HPDE6-E6E7 (cell line): ENCODE measurements around the gene SSX5.
"Not testable (repeated sequence)": the region's sequence is repeated elsewhere in the genome, so short reads cannot be mapped to it uniquely, and the experiment has no call there.

Experiments
- DNase-seq: peaks from one replicate; pipeline ENCODE4 v3.0.0; 2011; ENCODE audit warnings: missing footprints; ENCODE audit errors: extremely low spot score

Gene SSX5, protein sequence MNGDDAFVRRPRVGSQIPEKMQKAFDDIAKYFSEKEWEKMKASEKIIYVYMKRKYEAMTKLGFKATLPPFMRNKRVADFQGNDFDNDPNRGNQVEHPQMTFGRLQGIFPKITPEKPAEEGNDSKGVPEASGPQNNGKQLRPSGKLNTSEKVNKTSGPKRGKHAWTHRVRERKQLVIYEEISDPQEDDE

DNA sequence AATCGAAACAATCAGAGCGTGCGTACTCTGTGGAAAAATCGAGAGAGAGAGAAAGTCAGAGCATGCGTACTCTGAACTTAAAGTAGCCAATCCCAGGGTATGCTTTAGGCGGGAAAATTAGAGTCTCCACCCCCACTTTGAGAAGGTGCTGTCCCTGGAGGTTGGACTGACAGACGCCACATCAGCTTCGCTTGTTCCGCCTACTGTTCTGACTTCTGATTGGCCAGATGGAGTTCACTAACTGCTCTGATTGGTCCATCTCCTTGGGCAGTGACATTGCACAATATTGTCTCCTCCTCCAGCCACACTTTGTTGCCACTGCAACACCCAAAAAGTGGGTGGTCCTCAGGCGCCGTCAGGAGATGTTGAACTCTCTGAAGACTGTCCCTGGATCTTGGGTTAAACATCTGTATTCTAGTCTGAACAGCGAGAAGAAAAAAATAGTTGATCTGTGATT lies at the start of gene SSX5:
TSS of gene SSX5 (minus strand) at position 51 of the 457 bp plus-strand sequence. CDS start 1,437 bp downstream, outside the sequence.
- DNase-seq, result no peak

DNA sequence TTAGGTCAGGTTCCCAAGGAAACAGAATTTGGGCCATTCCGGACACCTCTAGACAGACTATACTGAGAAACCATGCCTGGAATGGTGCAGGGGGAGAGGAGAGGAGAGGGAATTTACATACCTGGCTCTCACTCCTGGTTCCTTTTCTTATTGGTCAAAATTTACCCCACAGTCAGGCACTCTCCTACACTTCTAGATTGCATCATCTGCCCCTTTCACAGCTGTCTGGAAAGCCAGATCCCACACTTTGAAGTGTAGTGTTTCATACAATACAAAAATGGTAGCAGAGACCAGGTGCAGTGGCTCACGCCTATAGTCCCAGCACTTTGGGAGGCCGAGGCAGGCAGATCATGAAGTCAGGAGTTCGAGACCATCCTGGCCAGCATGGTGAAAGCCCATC lies 27.6 kb upstream of the SSX5 start:
- DNase-seq, result not testable (repeated sequence)

DNA sequence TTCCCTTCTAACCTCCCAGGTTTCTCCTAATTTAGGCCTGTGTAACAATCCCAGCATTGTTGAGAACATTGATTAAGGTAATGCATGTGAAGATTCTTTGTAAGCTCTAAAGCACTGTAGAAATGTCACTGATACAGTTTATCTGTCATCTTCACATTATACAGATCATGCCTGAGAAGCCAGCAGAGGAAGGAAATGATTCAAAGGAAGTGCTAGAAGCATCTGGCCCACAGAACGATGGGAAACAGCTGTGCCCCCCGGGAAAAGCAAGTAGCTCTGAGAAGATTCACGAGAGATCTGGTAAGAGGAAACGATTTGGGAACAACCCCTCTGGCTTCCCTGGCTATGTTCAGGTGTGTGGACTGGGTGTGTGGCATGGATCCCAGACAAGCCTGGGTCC lies 17.7 kb upstream of the SSX5 start:
- DNase-seq, result not testable (repeated sequence)

DNA sequence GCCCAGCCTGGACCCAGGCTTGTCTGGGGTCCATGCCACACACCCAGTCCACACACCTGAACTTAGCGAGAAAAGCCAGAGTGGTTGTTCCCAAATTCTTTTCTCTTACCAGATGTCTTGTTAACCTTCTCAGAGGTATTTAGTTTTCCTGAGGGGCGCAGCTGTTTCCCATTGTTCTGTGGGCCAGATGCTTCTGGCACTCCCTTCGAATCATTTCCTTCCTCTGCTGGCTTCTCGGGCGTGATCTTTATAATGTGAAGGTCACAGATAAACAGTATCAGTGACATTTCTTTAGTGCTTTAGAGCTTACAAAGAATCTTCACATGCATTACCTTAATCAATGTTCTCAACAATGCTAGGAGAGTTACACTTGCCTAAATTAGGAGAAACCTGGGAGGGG lies 6.6 kb downstream of the SSX5 start:
- DNase-seq, result not testable (repeated sequence)

DNA sequence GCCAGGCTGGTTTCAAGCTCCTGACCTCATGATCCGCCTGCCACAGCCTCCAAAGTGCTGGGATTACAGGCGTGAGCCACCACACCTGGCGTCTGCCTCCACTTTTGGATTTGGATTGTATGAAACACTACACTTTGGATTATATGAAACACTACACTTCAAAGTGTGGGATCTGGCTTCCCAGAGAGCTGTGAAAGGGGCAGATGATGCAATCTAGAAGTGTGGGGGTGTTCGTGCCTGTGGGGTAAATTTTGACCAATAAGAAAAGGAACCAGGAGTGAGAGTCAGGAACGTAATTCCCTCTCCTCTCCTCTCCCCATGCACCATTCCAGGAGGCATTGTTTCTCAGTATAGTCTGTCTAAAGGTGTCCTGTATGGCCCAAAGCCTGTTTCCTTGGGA lies 14.7 kb downstream of the SSX5 start:
- not testable (repeated sequence) for DNase-seq

DNA sequence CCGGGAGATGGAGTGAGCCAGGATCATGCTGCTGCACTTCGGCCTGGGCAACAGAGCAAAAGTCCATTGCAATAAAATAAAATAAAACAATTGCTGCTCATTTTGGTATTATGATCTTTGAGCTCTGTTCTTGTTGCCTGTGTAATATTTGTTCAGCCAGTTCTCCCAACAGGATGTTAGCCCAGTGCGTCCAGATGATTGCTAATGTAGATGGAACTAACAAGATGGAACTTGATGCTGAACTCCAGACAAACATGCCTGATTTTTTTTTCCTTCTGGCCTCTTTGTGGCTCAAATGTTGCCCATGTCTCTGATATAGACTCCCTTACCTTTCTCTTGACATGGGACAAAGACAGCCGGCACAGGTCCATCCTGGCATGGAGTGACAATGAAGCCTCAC lies 15.8 kb downstream of the SSX5 start:
- DNase-seq, result no peak

DNA sequence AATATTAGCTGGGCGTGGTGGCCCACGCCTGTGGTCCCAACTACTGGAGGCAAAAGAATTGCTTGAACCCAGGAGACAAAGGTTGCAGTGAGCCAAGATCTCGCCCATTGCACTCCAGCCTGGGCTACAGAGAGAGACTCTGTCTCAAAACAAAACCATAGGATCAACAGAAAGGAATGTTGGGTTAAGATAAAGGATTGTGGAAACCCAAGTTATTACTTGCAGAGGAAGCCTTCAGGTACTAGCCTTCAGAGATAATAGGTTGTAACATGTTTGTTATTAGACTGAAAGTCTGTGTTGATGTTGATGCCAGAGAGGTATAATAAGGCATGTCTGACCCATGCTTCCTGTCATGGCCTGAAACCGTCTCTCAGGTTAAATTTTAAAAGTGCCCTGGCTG lies 16.9 kb downstream of the SSX5 start:
- peak; percentile 5 for DNase-seq

DNA sequence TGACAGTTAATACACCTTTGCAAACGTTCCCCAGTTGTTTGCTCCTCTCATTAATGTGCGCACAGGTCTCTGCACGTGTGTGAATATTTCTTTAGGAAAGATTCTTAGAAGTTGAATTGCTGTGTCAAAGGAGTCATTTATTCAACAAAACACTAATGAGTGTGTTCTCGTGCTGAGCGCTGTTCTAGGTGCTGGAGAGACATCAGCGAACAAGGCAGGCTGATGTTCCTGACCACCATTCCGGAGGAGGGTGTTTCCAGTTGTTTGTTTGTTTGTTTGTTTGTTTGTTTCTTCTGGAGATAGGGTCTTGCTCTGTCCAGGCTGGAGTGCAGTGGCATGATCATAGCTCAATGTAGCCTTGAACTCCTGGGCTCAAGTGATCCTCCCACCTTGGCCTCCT lies 30.3 kb downstream of the SSX5 start:
- DNase-seq, result not testable (repeated sequence)

DNA sequence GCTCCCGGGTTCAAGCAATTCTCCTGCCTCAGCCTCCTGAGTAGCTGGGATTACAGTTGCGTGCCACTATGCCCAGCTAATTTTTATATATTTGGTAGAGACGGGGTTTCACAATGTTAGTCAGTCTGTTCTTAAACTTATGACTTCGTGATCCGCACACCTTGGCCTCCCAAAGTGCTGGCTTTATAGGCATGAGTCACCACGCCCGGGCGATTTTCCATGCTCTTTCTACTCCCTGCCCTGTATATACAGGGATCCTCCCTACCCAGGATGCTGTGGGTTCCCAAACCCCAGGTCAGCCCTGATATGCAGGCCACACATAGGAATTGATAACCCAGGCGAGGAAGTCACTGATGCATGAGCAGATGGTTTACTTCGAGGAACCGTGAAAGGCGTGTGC lies 31.4 kb downstream of the SSX5 start:
- no peak for DNase-seq

DNA sequence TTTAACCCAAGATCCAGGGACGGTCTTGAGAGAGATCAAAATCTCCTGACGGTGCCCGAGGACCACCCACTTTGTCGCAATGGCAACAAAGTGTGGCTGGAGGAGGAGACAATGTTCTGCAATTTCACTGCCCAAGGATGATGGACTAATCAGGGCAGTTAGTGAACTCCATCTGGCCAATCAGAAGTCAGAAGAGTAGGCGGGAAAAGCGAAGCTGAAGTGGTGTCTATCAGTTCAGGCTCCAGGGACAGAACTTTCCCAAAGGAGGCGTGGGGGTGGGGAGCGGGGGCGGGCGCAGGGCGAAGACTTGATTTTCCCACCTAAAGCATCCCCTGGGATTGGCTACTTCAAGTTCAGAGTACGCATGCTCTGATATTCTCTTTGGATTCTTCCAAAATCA lies 40.6 kb downstream of the SSX5 start:
- DNase-seq, result no peak

DNA sequence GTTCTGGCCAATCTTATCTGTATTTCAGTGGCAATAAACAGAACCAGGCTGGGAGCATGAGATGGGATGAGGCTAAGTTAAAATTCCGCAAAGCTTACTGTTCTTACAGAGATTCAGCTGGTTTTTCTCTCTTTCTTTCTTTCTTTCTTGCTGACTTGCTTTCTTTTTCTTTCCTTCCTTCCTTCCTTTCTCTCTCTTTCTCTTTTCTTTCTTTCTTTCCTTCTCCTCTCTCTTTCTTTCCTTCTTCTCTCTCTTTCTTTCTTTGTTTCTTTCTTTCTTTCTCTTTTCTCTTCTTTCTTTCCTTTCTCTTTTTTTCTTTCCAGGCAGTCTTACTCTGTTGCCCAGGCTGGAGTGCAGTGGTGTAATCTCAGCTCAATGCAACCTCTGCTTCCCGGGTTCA lies 41.8 kb downstream of the SSX5 start:
- no peak for DNase-seq

DNA sequence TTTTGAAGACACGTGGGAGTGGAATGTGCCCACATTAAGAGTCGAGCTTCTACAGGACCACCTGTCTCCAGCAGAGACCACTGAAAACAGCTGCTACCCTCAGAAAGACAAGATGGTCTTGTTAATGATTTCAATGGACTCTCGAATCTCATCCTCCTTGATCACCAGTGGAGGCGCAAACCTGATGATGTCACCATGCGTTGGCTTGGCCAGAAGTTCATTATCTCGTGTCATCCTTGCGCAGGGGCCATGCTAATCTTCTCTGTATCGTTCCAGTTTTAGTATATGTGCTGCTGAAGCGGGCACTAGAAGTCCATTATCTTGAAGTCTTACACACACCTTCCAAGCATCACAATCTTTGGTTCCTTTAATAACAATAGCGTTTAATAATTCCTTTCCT lies 42.8 kb downstream of the SSX5 start:
- DNase-seq, result no peak

DNA sequence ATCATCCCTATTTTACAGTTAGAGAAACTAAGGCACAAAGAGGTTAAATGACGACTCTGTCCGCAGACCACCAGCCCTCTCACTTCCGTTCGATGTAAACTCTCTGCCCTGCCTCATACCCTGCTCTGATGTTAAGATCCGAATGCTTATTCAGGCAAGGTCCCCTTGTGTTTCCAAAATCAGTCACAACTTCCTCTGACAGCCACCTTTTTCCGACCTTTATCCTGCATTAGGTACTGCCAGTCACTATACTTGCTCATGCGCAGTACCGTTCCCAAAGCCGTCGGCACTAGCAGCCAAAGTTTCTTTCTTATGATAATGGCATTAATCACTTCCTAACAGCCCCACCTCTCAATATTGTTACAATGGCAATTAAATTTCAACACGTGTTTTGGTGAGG lies 53.9 kb downstream of the SSX5 start:
- DNase-seq, result not testable (repeated sequence)

DNA sequence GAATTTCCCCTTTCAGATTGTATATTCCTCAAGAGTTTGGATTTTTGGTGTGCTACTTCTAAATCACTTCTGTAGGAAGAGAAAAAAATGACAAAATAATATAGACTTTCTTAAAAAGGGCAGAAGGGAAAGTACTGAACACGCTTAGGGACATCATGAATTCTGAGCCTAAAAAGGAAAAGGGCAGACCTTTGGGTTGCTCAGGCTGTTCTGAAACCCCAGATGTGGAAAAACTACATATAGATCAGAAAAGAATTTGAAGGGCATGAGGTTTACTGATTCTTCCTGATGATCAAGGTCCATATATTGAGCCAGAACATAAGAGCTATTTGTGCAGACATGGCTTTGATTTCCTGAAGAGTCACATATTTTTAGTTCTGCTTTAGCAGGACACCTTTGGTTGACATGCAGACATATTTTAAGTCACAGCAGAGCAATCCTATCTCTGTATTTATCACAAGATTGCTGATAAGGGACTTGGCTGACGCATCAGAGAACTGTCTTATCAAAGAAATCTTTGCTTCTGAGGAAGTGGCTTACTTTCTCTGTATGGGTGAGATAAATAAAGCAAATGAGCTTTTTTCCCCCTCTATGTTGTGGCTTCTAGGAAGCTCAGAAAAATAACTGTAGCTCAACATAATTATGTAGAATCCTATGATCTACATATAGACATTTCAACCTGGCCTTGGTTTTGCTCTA lies 54.6 kb downstream of the SSX5 start:
- DNase-seq, result not testable (repeated sequence)

DNA sequence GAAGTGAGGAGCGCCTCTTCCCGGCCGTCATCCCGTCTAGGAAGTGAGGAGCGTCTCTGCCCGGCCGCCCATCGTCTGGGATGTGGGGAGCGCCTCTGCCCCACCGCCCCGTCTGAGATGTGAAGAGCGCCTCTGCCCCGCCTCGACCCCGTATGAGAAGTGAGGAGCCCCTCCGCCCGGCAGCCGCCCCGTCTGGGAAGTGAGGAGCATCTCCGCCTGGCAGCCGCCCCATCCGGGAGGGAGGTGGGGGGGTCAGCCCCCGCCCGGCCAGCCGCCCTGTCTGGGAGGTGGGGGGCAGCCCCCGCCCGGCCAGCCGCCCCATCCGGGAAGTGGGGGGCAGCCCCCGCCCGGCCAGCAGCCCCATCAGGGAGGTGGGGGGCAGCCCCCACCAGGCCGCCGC lies 57.5 kb downstream of the SSX5 start:
- DNase-seq, result not testable (repeated sequence)
